PFSK-1 (cell line): ENCODE data around the gene AKR1C8.

Experiments used
- FOXP2 ChIP-seq: optimal IDR thresholded peaks from 2 replicates; pipeline ENCODE3; 2011; ENCODE audit warnings: borderline replicate concordance, control low read depth, inconsistent platforms; ENCODE audit not compliant: insufficient read depth; ENCODE audit errors: extremely low read length, extremely low read depth
- POLR2AphosphoS5 ChIP-seq: IDR thresholded peaks from 2 replicates; pipeline ENCODE4 v1.6.1; 2012; ENCODE audit warnings: low read depth, mild to moderate bottlenecking, control low read depth, low read length, moderate library complexity
- SIN3A ChIP-seq: IDR thresholded peaks from 2 replicates; pipeline ENCODE4 v1.6.1; 2012; ENCODE audit warnings: mild to moderate bottlenecking, low read length, moderate library complexity, borderline replicate concordance; ENCODE audit not compliant: insufficient read depth
- TAF1 ChIP-seq: IDR thresholded peaks from 2 replicates; pipeline ENCODE4 v1.6.1; 2012; ENCODE audit warnings: low read length, control low read depth, borderline replicate concordance; ENCODE audit not compliant: insufficient read depth
- TF ChIP-seq, protein P1 (sequence below), 2 experiments: IDR thresholded peaks; 2 replicates each; pipeline versions ENCODE4 v1.6.1 to v1.8.0; 2011 to 2012; ENCODE audit warnings: low read depth in 2 of 2, low read length in 2 of 2, control low read depth in 1 of 2, inconsistent platforms in 1 of 2, mild to moderate bottlenecking in 1 of 2, moderate library complexity in 1 of 2; ENCODE audit not compliant: insufficient read depth in 1 of 2

Gene AKR1C8

DNA sequence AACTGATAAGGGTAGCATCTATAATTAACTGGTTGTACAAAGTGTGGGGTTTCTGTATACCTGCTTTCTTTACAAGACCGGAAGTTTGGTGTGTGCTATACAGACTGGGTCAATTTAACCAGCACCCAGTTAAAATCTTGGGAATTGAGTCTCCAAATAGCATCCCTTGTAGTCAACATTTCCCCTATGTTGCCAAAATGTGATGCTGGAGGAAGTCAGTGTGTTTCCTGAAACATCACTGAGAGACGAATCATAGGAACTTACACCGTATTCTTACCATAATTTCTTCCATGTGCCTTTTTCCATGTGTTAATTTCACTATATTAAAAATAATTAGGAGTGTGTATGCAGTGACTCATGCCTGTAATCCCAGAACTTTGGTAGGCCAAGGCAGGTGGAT lies 13.4 kb upstream of the AKR1C8 start:
- TF ChIP-seq TAF1: no peak
- TF ChIP-seq, protein P1, sequence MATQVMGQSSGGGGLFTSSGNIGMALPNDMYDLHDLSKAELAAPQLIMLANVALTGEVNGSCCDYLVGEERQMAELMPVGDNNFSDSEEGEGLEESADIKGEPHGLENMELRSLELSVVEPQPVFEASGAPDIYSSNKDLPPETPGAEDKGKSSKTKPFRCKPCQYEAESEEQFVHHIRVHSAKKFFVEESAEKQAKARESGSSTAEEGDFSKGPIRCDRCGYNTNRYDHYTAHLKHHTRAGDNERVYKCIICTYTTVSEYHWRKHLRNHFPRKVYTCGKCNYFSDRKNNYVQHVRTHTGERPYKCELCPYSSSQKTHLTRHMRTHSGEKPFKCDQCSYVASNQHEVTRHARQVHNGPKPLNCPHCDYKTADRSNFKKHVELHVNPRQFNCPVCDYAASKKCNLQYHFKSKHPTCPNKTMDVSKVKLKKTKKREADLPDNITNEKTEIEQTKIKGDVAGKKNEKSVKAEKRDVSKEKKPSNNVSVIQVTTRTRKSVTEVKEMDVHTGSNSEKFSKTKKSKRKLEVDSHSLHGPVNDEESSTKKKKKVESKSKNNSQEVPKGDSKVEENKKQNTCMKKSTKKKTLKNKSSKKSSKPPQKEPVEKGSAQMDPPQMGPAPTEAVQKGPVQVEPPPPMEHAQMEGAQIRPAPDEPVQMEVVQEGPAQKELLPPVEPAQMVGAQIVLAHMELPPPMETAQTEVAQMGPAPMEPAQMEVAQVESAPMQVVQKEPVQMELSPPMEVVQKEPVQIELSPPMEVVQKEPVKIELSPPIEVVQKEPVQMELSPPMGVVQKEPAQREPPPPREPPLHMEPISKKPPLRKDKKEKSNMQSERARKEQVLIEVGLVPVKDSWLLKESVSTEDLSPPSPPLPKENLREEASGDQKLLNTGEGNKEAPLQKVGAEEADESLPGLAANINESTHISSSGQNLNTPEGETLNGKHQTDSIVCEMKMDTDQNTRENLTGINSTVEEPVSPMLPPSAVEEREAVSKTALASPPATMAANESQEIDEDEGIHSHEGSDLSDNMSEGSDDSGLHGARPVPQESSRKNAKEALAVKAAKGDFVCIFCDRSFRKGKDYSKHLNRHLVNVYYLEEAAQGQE (IDR thresholded peaks at IDR 0.05; ENCODE audit: insufficient read depth in 1 of 2, low read depth in 2 of 2, low read length in 2 of 2): no peak

DNA sequence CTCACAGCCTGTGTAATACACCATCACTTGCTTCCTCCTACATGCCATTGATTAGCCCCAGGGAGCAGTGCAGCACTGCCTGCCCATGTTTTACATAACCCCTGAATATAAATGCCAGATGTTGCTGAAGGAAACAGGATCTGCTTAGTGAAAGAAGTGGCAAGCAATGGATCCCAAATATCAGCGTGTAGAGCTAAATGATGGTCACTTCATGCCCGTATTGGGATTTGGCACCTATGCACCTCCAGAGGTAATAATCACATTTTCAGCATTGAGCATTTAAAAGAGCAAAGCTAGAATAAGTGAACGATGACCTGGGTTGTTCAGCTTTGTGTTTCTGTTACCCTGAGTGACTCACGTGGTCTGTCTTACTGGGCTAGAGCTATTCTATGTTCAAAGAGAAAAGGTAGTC lies 11.8 kb upstream of the AKR1C8 start, which contains the start of gene AKR1C4:
TSS of gene AKR1C4 (plus strand) at position 136 of the 412 bp plus-strand sequence. CDS start at position 167, 31 bp downstream.
- TF ChIP-seq, protein P1 (IDR thresholded peaks at IDR 0.05; ENCODE audit: insufficient read depth in 1 of 2, low read depth in 2 of 2, low read length in 2 of 2): no peak
- TF ChIP-seq FOXP2 (no peak), SIN3A (no peak), TAF1 (no peak), POLR2AphosphoS5 (no peak)

DNA sequence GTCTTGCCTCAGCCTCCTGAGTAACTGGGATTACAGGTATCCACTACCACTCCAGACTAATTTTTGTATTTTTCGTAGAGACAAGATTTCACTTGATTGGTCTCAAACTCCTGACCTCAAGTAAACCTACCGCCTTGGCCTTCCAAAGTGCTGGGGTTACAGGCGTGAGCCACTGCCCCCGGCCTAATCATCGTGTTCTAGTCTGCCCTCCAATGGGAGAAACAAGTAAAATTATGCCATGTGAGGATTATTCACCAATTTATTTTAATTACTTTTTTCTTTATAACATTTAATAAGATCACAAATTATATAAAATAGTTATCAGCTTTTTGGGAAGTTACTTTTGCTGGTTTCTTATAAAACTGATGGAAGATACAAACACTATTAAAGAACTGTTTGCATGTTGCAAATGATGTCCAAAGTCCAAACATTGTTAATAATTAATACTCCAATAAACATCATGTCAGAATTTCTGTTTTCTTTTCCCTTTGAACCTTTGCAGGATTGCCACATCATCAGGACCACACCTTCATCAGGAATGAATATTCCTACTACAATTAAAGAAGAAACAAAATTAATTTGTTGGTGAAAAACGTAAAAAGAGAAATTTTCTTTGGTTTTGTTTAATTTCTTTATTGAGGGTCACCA lies 10.9 kb upstream of the AKR1C8 start:
- TF ChIP-seq SIN3A (no peak), POLR2AphosphoS5 (no peak), FOXP2 (no peak), TAF1 (no peak)
- TF ChIP-seq, protein P1 (IDR thresholded peaks at IDR 0.05; ENCODE audit: insufficient read depth in 1 of 2, low read depth in 2 of 2, low read length in 2 of 2): no peak

- TF ChIP-seq, protein P1 (IDR thresholded peaks at IDR 0.05; ENCODE audit: insufficient read depth in 1 of 2, low read depth in 2 of 2, low read length in 2 of 2): no peak
- TF ChIP-seq SIN3A (no peak), POLR2AphosphoS5 (no peak), FOXP2 (no peak), TAF1 (no peak)
Measured at GRCh38 chr10:5194431-5194830, 9.5 kb upstream of the AKR1C8 start.

GRCh38 chr10:5188358-5188757 lies 3.4 kb upstream of the AKR1C8 start:
- TF ChIP-seq TAF1 (no peak), POLR2AphosphoS5 (no peak), SIN3A (no peak)
